Endothelial cell of hepatic sinusoid (primary cell): ENCODE data around the gene RPS29.
"Not testable (repeated sequence)": the region's sequence is repeated elsewhere in the genome, so short reads cannot be mapped to it uniquely, and the experiment has no call there.

Source experiments
- in situ Hi-C: cut with HindIII; loops from 2 replicates; pipeline ENCODE4 v1.10.0; 2017; ENCODE audit warnings: low sequenced_read_pairs

The RPS29 gene

DNA sequence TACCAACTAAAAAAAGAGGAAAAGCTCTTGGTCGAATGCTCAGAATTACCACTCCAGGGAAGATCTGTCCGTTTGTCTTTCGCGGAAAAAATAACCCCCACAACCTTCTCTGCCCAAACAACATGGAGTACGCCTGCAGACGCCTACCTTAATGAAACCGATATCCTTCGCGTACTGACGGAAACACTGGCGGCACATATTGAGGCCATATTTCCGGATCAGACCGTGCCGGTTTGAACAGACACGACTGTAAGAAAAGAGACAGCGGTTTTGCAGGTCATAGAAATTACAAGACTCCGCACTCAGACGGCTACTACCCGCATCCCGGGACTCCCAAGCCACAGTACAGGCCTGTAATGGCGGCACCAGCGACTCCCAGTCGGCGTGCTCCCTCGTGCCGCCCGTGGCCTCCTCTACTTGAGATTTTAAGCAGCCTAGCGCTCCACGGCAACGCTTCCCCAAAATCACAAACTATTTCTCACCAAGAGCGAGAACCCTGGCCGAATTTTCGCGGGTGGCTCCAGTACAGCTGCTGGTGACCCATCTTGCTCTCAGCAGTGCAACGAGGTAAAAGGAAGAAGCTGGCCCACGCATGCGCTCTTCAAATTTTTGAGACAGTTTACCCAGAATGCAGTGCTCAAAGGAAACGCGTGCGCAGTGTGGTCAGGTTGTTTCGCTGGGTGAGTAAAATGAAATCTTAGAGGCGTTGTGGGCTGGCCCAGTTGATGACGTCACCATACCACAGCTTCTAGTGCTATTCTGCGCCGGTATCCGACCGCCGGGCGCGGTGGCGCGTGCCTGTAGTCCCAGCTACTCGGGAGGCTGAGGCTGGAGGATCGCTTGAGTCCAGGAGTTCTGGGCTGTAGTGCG lies at the start of gene RPS29:
TSS of gene RPS29 (minus strand) at position 578 of the 870 bp plus-strand sequence. CDS start at position 544, 34 bp downstream.
- in situ Hi-C loops = loop anchor here (10.0 kb wide), 1 partner anchor 69 kb away; no protein-coding TSS in a partner anchor

DNA sequence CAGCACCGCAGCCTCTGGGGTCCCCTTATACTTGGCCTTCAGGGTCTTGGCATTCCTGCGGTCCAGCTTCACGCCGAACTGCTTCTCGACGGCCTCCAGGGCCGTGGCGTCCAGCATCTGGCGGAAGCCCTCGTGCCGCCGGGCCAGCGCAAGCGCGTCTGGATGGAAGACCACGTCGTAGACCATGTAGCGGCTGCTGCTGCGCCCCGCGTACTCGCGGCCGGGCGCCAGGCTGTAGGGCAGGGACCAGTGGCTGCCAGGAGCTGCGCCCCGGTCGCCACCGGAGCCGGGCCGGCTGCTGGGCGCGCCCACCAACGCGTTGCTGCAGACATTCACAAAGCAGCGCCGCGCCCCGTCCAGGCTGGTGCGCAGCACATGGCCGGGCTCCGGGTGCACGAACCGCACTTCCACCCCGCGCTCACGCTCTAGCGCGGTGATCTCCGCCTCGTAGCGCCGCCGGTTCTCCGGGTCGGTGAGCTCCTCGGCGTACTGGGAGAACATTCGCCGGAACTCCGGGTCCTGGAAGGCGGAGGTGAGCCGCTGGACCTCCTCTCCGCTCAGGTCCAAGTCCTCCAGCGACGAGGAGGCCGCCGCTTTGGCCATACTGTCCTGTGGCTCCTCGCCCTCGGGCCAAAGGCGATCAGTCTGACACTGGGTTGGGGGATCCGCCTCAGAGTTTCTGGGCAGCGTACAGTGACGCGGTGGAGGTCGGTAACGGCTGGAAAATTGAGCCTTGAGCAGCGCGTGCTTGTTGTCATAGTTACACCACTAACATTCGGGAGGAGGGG lies 48.6 kb upstream of the RPS29 start, which contains the start of gene DNAAF2:
TSS of gene DNAAF2 (minus strand) at position 698 of the 788 bp plus-strand sequence. CDS start at position 603, 95 bp downstream.
- in situ Hi-C loops = no loop called here

DNA sequence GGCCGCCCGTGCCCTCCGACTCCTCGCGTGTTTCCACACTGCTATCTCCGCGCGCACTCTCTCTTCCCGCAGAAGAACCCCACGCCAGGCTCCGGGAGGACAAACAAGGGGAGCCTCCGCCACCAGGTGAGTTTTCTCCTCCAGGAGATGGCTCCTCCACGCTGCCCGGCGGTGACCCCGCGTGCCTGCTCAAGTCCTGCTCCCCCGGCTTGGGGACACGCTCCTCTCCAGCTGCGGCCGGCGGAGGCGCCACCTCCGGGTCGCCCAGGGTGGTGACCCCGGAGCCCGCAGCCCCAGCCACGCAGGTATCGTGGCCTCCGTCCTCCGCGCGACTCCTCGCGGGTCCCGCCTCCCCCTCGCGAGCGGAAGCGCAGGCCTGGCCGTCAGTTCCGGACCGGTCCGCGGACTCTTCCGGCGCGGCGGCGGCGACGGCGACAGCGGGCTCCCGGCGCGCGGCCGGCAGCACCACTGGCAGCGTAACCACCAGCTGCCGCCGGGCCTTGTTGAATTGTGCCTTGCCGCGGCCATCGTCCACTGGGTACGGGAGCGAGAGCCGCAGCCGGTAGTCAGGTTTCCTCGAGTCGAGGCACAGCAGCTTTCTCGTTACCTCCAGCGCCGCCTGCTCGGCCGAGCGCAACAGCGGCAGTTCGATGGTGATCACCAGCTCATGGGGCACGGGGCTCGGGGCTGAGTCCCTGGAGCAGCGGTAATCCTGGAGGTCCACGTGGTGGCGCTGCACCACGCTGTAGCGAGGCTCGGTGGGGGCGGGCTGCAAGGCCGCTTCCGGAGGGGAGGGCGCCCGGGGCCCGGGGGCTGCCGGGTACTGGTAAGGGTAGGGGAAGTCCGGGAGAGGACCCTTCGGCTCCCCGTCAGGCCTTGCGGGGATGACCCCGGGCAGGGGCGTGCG lies 47.7 kb upstream of the RPS29 start:
- in situ Hi-C loops = no loop called here

DNA sequence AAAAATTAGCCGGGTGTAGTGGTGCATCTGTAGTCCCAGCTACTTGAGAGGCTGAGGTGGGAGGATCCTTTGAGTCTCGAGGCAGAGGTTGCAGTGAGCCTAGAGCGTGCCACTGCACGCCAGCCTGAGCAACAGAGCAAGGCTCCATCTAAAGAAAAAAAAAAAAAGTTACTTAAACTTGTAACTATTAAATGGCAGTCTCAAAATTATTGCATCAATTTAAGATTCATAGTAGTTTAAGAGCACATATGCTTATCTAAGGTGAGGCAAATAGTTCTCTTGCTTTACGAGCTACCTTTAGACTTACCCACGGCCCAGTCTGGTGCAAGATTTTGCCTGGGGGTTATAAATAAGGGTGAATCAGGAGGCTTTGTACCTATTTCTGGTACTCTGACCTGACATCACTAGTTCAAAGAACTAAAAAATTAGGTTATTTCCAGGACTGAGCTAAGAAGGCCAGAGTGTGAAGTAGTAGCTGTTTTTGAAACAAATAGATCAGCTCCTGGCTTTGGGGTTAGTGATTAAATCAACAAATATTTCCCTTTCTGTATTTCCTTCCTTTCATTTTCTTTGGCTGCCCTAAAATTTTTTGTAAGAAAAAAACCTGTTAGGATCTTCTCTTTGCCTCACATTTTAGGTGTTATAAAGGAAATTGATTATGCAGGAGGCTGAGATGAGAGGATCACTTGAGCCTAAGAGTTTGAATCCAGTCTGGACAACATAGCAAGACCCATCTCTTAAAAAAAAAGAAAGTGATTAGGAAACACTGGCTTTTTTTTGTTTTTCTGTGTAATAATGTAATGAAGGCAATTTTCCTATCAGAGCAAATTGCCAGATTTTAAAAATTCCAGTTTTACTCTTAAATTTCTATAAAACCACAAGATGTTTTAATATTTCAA lies 38.0 kb upstream of the RPS29 start:
- in situ Hi-C loops = no loop called here

DNA sequence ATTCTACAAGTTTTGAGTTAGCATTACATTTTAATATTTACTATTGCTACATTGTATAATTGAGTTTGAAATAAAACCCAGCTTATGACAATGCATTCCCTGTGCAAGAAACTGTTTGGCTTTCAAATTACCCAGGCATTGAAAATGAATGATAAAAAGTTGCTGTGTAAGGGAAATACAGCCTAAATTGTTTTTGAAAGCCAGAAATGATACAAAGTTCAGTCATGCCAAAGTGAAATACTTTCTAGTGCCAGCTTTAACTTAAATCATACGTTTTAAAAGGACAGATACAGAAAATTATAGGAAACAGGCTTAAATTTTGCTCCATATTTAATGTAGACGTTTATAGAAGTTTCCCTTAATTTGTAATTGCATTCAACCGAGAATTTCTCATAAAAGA lies 37.2 kb upstream of the RPS29 start:
- in situ Hi-C loops = no loop called here

DNA sequence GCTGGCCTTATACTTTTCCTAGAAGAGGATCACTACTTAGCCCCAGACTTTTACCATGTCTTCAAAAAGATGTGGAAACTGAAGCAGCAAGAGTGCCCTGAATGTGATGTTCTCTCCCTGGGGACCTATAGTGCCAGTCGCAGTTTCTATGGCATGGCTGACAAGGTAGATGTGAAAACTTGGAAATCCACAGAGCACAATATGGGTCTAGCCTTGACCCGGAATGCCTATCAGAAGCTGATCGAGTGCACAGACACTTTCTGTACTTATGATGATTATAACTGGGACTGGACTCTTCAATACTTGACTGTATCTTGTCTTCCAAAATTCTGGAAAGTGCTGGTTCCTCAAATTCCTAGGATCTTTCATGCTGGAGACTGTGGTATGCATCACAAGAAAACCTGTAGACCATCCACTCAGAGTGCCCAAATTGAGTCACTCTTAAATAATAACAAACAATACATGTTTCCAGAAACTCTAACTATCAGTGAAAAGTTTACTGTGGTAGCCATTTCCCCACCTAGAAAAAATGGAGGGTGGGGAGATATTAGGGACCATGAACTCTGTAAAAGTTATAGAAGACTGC lies 35.9 kb upstream of the RPS29 start:
- in situ Hi-C loops = no loop called here

DNA sequence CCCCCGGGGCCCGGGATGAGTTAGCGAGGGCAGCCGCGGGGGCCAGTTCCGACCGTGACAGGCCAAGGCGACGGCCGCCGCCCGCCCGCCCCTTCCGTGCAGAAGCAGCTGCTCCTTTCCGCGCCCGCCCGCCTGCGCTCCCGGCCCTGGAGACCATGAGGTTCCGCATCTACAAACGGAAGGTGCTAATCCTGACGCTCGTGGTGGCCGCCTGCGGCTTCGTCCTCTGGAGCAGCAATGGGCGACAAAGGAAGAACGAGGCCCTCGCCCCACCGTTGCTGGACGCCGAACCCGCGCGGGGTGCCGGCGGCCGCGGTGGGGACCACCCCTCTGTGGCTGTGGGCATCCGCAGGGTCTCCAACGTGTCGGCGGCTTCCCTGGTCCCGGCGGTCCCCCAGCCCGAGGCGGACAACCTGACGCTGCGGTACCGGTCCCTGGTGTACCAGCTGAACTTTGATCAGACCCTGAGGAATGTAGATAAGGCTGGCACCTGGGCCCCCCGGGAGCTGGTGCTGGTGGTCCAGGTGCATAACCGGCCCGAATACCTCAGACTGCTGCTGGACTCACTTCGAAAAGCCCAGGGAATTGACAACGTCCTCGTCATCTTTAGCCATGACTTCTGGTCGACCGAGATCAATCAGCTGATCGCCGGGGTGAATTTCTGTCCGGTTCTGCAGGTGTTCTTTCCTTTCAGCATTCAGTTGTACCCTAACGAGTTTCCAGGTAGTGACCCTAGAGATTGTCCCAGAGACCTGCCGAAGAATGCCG lies 35.1 kb upstream of the RPS29 start:
- in situ Hi-C loops = no loop called here

DNA sequence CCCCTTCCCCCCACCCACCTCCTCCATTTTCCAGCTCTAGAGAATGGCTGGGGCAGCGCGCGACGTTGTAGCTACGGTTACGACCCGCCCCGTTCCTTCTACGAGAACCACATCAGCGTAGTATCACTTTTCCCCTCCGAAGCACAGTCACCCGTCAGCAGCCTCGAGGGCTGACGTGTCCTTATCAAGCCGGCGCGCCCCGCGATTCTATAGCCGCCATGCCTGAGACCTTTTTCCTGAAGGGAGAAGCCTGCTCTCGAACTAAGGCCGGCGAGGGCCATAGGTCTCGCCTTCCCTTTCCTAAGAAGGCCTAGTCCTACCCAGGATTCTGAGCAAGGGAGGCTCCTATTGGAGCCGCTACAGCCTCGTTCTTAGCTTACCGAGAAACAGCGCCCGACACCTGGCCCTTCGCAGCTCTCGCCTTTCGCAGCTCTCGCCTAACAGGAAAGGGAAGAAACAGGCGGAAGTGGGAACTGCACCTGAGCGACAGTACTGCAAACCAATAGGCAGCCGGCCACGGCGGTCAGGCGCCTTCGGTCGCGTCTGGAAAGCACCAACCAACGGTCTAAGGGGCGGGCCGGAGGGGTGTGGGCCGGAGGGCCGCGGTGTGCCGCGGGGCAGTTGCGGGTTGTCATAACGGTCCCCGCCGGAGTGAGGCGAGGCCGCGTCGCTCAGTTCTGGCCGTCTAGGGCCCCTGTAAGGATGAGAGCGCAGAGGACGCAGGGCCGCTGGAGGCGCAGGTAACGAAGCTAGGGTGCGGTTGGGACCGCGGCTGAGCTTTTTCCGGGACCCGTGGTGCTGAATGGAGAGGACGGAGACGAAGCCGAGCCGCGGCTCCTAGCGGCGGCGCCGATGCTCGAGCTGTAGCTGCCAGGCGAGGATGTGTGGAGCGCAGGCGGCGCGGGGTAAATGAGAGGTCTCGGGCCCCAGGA lies 34.3 kb upstream of the RPS29 start, which contains the start of the genes MGAT2 and RPL36AL:
TSS of gene MGAT2 (plus strand) at position 618 of the 932 bp plus-strand sequence. CDS start 470 bp downstream, outside the sequence.
TSS of gene RPL36AL (minus strand) at position 445 of the 932 bp plus-strand sequence. CDS start 1,522 bp downstream, outside the sequence.
- in situ Hi-C loops = no loop called here

DNA sequence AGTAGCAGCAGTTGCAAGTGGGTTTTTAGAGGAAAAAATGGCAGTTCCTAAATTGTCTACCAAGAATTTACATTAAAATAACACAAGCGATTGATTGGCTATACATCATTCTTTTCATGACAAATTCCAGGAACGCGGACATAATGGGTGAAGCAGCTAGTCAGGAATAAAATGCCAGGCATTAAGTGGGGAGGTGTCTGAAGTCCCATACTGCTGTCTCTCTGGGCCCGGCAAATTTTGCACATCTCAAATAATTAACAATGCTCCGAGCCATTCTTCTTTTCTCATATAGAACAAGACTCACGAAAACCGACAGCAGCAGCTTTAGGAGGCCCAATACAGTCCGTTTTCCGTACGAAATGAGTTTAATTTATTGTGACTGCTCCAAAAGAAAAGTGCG lies 33.5 kb upstream of the RPS29 start:
- in situ Hi-C loops = no loop called here

DNA sequence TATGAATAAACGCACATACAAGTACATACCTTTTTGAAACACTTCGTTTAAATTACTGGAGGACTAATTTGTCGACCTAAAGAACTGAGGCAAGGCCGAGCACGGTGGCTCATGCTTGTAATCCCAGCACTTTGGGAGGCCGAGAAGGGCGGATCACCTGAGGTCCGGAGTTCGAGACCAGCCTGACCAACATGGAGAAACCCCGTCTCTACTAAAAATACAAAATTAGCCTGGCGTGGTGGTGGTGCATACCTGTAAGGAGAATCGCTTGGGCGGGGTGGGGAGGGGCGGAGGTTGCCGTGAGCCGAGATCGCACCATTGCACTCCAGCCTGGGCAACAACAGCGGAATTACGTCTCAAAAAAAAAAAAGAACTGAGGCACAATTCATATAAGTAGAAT lies 33.1 kb upstream of the RPS29 start:
- in situ Hi-C loops = not testable (repeated sequence)

DNA sequence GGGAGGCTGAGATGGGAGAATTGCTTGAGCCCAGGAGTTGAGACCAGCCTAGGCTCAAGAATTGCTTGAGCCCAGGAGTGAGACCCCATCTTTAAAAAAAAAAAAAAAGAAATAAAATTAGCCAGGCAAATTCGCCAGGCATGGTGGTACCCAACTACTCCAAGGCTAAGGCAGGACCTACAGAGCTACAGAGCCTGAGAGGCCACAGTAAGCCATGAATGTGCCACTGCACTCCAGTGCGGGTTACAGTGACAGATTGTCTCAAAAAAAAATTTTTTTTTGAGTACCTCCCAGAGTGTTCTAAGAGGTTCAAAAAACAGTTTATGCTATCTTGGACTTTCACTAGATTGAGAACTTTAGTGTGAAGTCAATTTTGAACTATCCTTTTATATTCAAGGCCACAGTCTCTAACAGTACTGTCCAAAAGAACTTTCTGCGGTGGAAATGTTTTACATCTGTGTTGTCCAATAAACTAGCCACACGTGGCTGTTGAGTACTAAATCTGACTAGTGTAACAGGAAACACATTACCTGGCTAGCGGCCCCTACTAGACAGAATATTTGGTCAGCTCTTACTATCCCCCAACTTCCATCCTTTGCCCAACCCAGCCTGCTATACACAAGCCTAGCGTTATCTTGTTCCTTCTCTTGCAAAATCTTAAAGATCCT lies 31.8 kb upstream of the RPS29 start:
- in situ Hi-C loops = no loop called here

DNA sequence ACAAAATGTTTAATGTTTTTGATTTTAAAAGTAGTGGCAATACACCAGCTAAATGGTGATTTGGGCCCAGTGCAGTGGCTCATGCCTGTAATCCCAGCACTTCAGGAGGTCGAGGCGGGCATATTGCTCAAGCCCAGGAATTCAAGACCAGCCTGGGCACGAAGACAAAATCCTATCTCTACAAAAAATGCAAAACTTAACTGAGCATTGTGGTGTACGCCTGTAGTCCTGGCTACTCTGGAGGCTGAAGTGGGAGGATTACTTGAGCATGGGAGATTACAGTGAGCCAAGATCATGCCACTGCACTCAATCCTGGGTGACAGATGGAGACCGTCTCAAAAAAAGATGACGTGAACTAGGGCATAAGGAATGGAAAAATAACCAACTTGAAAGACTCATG lies 29.6 kb upstream of the RPS29 start:
- in situ Hi-C loops = no loop called here

DNA sequence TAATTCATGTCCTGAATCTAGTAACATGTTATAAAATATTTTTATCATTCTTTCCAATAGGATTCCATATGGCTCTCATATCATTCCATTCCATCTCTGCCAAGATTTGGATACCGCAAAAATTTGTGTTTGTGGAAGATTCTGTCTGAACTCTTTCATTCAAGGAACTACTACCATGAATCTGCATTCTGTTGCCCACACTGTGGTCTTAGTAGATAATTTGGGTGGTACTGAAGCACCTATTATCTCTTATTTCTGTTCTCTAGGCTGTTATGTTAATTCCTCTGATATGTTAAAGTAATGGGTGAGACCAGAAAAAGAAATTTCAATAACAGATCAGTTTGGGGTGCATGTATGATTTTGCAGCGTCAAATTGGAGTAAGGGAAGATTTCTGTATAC lies 28.0 kb upstream of the RPS29 start:
- in situ Hi-C loops = no loop called here

DNA sequence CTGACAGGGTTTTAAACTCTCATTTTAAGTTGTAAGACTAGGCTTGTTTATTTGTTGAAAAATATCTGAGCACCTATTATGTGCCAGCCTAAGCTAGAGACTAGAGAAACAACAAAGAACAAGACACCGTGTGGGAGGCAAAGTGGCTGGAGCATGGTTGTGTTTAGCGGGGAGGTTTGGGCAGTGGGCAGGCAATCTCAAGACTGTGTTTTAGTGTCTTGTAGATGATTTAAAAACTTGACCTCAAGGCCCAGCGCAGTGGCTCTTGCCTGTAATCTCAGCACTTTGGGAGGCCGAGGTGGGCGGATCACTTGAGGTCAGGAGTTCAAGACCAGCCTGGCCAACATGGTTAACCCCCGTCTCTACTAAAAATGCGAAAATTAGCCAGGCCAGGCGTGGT lies 26.5 kb upstream of the RPS29 start:
- in situ Hi-C loops = no loop called here

DNA sequence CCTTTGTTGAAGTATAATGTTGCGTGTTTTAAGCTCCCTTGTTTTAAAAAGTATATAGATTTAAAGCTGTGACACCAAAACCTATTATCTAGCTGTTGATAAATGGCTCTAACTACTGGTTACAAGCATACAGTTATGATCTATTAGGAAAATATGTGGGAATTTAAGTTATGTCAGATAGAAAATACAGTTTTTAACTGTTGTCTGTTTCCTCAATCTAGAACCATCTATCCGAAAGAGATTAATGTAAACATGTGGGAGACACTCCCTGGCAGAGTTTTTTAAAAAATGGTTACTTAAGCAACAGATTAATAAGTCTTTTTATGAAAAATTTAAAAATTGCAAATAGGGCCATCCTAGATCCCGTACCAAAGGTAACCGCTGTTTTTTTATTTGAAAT lies 26.1 kb upstream of the RPS29 start:
- in situ Hi-C loops = no loop called here

DNA sequence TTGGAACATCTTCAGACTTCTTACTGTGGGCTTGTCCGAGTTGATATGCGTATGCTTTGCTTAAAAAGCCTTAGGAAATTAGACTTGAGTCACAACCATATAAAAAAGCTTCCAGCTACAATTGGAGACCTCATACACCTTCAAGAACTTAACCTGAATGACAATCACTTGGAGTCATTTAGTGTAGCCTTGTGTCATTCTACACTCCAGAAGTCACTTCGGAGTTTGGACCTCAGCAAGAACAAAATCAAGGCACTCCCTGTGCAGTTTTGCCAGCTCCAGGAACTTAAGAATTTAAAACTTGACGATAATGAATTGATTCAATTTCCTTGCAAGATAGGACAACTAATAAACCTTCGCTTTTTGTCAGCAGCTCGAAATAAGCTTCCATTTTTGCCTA lies 21.4 kb upstream of the RPS29 start:
- in situ Hi-C loops = no loop called here
